Mesothelial cell of epicardium (in vitro differentiated cells): ENCODE results near the gene FRMPD4. TPM values are rescaled to one million over a fixed set of nuclear protein-coding genes. Genes with fewer than 3 reads are reported as not detected.

Source experiments
- DNase-seq, 2 experiments: peaks; one replicate each; pipeline ENCODE4 v3.0.0; 2021; ENCODE audit warnings: low spot score in 2 of 2; ENCODE audit not compliant: unreplicated experiment in 2 of 2
- H3K27ac Mint-ChIP-seq: 2 replicates; pipeline ENCODE4 v1.8.0; 2021; ENCODE audit warnings: mixed read lengths
- H3K27me3 Mint-ChIP-seq: 2 replicates; pipeline ENCODE4 v1.8.0; 2021; ENCODE audit warnings: low read depth, mixed read lengths
- H3K36me3 Mint-ChIP-seq: 2 replicates; pipeline ENCODE4 v1.8.0; 2021; ENCODE audit warnings: mixed read lengths
- H3K4me1 Mint-ChIP-seq: 2 replicates; pipeline ENCODE4 v1.8.0; 2021; ENCODE audit warnings: mixed read lengths
- H3K4me3 Mint-ChIP-seq: 2 replicates; pipeline ENCODE4 v1.8.0; 2021; ENCODE audit warnings: mild to moderate bottlenecking, moderate library complexity, mixed read lengths
- H3K9me3 Mint-ChIP-seq: 2 replicates; pipeline ENCODE4 v1.8.0; 2021; ENCODE audit warnings: mixed read lengths
- total RNA-seq: library from RNA; stranded (reverse); gene quantifications from 3 replicates; pipeline ENCODE4 v1.2.1, GENCODE V29; 2021
- TF ChIP-seq, protein P1 (sequence below): fragments of 200-600 bp; sonication (generic); IDR thresholded peaks from one replicate; pipeline ENCODE4 v1.5.0; 2021; ENCODE audit warnings: antibody characterized with exemption; ENCODE audit not compliant: unreplicated experiment

The FRMPD4 gene
- total RNA-seq, 1 donor from 2014 or later = not detected

- H3K27me3 Mint-ChIP-seq = peaks cover 6% of the 10 kb centered on the region
- no peak overlapping the region for H3K4me3 Mint-ChIP-seq
- H3K36me3 Mint-ChIP-seq = no peaks in the 10 kb centered on the region
- H3K27ac Mint-ChIP-seq = no peak overlapping the region
- TF ChIP-seq, protein P1, sequence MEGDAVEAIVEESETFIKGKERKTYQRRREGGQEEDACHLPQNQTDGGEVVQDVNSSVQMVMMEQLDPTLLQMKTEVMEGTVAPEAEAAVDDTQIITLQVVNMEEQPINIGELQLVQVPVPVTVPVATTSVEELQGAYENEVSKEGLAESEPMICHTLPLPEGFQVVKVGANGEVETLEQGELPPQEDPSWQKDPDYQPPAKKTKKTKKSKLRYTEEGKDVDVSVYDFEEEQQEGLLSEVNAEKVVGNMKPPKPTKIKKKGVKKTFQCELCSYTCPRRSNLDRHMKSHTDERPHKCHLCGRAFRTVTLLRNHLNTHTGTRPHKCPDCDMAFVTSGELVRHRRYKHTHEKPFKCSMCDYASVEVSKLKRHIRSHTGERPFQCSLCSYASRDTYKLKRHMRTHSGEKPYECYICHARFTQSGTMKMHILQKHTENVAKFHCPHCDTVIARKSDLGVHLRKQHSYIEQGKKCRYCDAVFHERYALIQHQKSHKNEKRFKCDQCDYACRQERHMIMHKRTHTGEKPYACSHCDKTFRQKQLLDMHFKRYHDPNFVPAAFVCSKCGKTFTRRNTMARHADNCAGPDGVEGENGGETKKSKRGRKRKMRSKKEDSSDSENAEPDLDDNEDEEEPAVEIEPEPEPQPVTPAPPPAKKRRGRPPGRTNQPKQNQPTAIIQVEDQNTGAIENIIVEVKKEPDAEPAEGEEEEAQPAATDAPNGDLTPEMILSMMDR = no peak
- DNase-seq = no peak
- peaks cover 34% of the 10 kb centered on the region for H3K9me3 Mint-ChIP-seq
- H3K4me1 Mint-ChIP-seq = no peaks in the 10 kb centered on the region
Observed at GRCh38 chrX:12234534-12235329, 96.5 kb downstream of the FRMPD4 start.

DNA sequence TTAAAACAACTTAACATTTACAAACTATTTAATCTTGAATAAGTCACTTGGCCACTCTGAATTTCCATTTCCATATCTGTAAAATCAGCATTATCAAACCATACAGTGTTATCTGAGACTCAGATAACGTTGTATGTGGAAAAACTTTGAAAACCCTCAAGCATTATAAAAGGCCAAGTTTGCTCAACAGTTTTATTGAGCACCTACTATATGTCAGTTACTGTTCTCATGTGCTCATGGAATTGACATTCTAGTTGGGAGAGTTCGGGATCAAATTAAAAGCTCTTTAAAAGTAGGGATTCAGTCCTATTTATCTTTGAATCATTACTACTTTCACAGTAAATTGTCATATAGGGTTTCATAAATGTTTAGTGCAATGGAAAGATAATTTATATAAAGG is 97.9 kb downstream of the FRMPD4 start:
- TF ChIP-seq, protein P1 = no peak
- Mint-ChIP-seq H3K36me3 (no peaks in the 10 kb centered on the region), H3K4me1 (no peaks in the 10 kb centered on the region), H3K4me3 (no peak overlapping the region), H3K9me3 (peaks cover 39% of the 10 kb centered on the region), H3K27ac (no peak overlapping the region), H3K27me3 (peaks cover 6% of the 10 kb centered on the region)
- DNase-seq = no peak

DNA sequence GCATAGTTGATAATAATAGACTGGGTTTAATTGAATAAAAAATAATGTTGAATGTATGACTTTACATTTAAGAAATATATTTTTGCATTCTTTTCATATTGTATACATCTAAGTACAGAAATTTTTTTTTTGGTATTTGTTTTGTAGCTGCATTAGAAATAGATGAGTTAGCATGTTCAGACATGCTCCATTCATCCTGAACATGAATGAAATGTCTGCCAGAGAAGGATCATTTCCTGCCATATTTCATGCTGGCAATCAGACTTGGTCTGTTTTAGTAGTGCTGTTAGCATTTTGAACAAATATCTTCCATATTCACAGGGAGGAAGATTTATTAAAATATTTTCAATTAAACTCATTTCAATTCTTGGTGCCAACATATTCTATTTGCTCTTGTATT is 98.9 kb downstream of the FRMPD4 start:
- TF ChIP-seq, protein P1 = no peak
- Mint-ChIP-seq H3K27me3 (peaks cover 3% of the 10 kb centered on the region), H3K9me3 (peaks cover 32% of the 10 kb centered on the region), H3K36me3 (no peaks in the 10 kb centered on the region), H3K4me1 (no peaks in the 10 kb centered on the region), H3K4me3 (no peak overlapping the region), H3K27ac (no peak overlapping the region)
- no peak for DNase-seq

- Mint-ChIP-seq H3K9me3 (peaks cover 29% of the 10 kb centered on the region), H3K27ac (no peak overlapping the region), H3K4me1 (no peaks in the 10 kb centered on the region), H3K4me3 (no peak overlapping the region), H3K27me3 (peaks cover 1% of the 10 kb centered on the region), H3K36me3 (no peaks in the 10 kb centered on the region)
- DNase-seq = no peak
- TF ChIP-seq, protein P1 = no peak
Observed at GRCh38 chrX:12237771-12238170, 99.5 kb downstream of the FRMPD4 start.

DNA sequence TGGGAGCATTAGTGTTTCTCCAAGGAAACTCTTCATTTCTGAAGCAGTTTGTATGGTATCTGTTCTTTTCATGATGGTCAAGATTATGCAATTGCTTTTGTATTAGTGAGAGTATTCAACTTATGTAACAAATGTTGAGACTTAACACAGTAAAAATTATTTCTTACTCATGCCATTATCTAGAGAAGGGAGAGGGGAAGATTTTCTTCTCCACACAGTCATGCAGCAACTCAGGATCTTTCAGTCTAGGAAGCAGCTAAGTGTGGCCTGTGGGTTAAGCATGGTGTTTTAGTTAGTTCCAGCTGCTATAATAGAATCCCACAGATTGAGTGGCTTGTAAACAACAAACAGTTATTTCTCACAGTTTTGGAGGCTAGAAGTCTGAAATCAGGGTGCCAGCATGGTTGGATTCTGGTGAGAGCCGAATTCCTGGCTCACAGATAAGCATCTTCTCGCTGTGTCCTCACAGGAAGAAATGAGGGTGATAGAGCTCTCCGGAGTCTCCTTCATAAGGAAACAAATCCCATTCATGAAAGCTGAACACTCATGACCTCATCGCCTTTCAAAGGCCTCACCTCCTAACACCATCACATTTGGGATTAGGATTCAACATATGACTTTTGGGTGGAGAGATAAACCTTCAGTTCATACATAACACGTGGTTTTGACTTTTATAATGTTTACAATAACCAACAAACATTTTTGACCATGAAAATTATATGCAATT is 101.2 kb downstream of the FRMPD4 start:
- TF ChIP-seq, protein P1 = no peak
- Mint-ChIP-seq H3K36me3 (no peaks in the 10 kb centered on the region), H3K9me3 (peaks cover 26% of the 10 kb centered on the region), H3K27ac (no peak overlapping the region), H3K4me3 (no peak overlapping the region), H3K4me1 (no peaks in the 10 kb centered on the region), H3K27me3 (peaks cover 1% of the 10 kb centered on the region)
- no peak for DNase-seq
